Panc1 (cell line): ENCODE data around the gene NPAS1. TPM values are rescaled to one million over a fixed set of nuclear protein-coding genes. Genes with fewer than 3 reads are reported as not detected.
A peak's percentile ranks its signal among the peaks of the same experiment; 100 is the strongest.

Experiments
- ATAC-seq: fragments of 200-7000 bp; cut with Tn5 transposase; 2 replicates; pipeline ENCODE4 v1.9.1; 2020; ENCODE audit warnings: mild to moderate bottlenecking, moderate library complexity
- BruUV-seq: library from RNA; stranded (reverse); fragments of 400-500 nt; replicated peaks from 2 replicates; lab custom pipeline; 2021; lab: Mats Ljungman, UMichigan
- CTCF ChIA-PET: fragments of 300-600 bp; sonication (Branson Sonifier 250); formaldehyde crosslinking; loops from one replicate; lab custom pipeline; 2022; ENCODE audit warnings: antibody characterized with exemption; lab: Charles Lee
- POLR2A ChIA-PET: fragments of 300-600 bp; sonication (Branson Sonifier 250); formaldehyde crosslinking; loops from one replicate; lab custom pipeline; 2022; ENCODE audit warnings: antibody characterized with exemption; lab: Charles Lee
- DNase-seq: peaks from one replicate; pipeline ENCODE4 v3.0.0-alpha.2; 2010; ENCODE audit warnings: low read depth, low spot score
- H3K27ac ChIP-seq: 2 replicates; pipeline ENCODE4 v1.5.1; 2011; ENCODE audit warnings: mild to moderate bottlenecking, low read length, inconsistent platforms
- H3K27me3 ChIP-seq: fragments of 200-500 bp; sonication (Bioruptor generic); 2 replicates; pipeline ENCODE4 v1.6.0; 2014; ENCODE audit warnings: low read length, inconsistent platforms; ENCODE audit not compliant: control insufficient read depth, insufficient read depth
- H3K36me3 ChIP-seq: fragments of 200-500 bp; sonication (Bioruptor generic); 2 replicates; pipeline ENCODE4 v1.5.1; 2014; ENCODE audit warnings: inconsistent platforms, mild to moderate bottlenecking, low read length, moderate library complexity; ENCODE audit not compliant: control insufficient read depth, insufficient read depth
- H3K4me1 ChIP-seq: 2 replicates; pipeline ENCODE4 v1.5.1; 2011; ENCODE audit warnings: inconsistent platforms, mild to moderate bottlenecking, low read length, moderate library complexity; ENCODE audit not compliant: control insufficient read depth, insufficient read depth
- H3K4me3 ChIP-seq, 2 experiments: 2 replicates each; pipeline ENCODE4 v1.5.1; 2011 to 2012; ENCODE audit warnings: low read depth in 2 of 2, low read length in 2 of 2, mild to moderate bottlenecking in 2 of 2, inconsistent platforms in 1 of 2, moderate library complexity in 1 of 2
- H3K9me3 ChIP-seq: fragments of 200-500 bp; sonication (Bioruptor generic); 2 replicates; pipeline ENCODE4 v1.5.1; 2014; ENCODE audit warnings: low read depth, mild to moderate bottlenecking, inconsistent platforms, low read length, moderate library complexity; ENCODE audit not compliant: control insufficient read depth, insufficient read depth
- POLR2AphosphoS5 ChIP-seq: IDR thresholded peaks from 2 replicates; pipeline ENCODE4 v1.6.1; 2012; ENCODE audit warnings: mild to moderate bottlenecking, low read depth, low read length, moderate library complexity
- SIN3A ChIP-seq: IDR thresholded peaks from 2 replicates; pipeline ENCODE4 v1.6.1; 2012; ENCODE audit warnings: low read depth, mild to moderate bottlenecking, low read length, moderate library complexity, borderline replicate concordance; ENCODE audit not compliant: insufficient read depth
- TCF7L2 ChIP-seq: IDR thresholded peaks from 2 replicates; pipeline ENCODE4 v1.6.1; 2011; ENCODE audit warnings: mild to moderate bottlenecking, low read depth, low read length, inconsistent platforms
- in situ Hi-C: cut with HindIII; loops from 2 replicates; pipeline ENCODE4 v1.10.0; 2016; ENCODE audit warnings: low sequenced_read_pairs, low pct_unique_long_range_greater_than_20kb
- intact Hi-C: fragments of 100-400 bp; cut with micrococcal nuclease; formaldehyde crosslinking; loops from one replicate; pipeline ENCODE4 v1.10.0; 2022; ENCODE audit not compliant: unreplicated experiment
- total RNA-seq: library from RNA; stranded (reverse); gene quantifications from one replicate; pipeline ENCODE4 v1.2.1, GENCODE V29; 2021; ENCODE audit not compliant: unreplicated experiment
- TF ChIP-seq, protein P1 (sequence below), 2 experiments: IDR thresholded peaks; 2 replicates each; pipeline ENCODE4 v1.6.1; 2011 to 2012; ENCODE audit warnings: low read depth in 2 of 2, control low read depth in 1 of 2, low read length in 1 of 2, mild to moderate bottlenecking in 1 of 2, moderate library complexity in 1 of 2; ENCODE audit not compliant: insufficient read depth in 1 of 2
- TF ChIP-seq, protein P2 (sequence below): fragments of 450-650 bp; IDR thresholded peaks from 2 replicates; pipeline ENCODE4 v1.5.1; 2017; ENCODE audit warnings: mild to moderate bottlenecking

The NPAS1 gene
- total RNA-seq, 1 experiment from 2014 or later, result 3.6 TPM

DNA sequence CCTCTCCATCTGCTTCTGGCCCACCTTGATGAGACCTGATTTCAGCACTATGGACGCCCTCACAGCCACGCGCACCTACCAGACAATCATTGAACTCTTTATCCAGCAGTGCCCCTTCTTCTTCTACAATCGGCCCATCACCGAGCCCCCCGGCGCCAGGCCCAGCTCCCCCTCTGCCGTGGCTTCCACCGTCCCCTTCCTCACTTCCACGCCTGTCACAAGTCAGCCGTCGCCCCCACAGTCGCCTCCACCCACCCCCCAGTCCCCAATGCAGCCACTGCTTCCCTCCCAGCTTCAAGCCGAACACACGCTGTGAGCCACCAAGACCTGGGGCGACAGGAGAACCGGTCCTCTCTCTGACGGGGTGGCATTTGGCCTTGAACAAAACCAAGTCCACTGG, 19.3 kb upstream of the NPAS1 start:
- Histone ChIP-seq H3K27me3 (no peaks in the 10 kb centered on the region), H3K4me3 (no peak overlapping the region), H3K4me1 (peaks cover 8% of the 10 kb centered on the region), H3K27ac (no peak overlapping the region), H3K9me3 (no peaks in the 10 kb centered on the region), H3K36me3 (no peaks in the 10 kb centered on the region)
- intact Hi-C loops (no loop called here), in situ Hi-C loops (no loop called here)
- DNase-seq (no peak), ATAC-seq (no peak)
- TF ChIP-seq POLR2AphosphoS5, result no peak
- TF ChIP-seq, protein P1, sequence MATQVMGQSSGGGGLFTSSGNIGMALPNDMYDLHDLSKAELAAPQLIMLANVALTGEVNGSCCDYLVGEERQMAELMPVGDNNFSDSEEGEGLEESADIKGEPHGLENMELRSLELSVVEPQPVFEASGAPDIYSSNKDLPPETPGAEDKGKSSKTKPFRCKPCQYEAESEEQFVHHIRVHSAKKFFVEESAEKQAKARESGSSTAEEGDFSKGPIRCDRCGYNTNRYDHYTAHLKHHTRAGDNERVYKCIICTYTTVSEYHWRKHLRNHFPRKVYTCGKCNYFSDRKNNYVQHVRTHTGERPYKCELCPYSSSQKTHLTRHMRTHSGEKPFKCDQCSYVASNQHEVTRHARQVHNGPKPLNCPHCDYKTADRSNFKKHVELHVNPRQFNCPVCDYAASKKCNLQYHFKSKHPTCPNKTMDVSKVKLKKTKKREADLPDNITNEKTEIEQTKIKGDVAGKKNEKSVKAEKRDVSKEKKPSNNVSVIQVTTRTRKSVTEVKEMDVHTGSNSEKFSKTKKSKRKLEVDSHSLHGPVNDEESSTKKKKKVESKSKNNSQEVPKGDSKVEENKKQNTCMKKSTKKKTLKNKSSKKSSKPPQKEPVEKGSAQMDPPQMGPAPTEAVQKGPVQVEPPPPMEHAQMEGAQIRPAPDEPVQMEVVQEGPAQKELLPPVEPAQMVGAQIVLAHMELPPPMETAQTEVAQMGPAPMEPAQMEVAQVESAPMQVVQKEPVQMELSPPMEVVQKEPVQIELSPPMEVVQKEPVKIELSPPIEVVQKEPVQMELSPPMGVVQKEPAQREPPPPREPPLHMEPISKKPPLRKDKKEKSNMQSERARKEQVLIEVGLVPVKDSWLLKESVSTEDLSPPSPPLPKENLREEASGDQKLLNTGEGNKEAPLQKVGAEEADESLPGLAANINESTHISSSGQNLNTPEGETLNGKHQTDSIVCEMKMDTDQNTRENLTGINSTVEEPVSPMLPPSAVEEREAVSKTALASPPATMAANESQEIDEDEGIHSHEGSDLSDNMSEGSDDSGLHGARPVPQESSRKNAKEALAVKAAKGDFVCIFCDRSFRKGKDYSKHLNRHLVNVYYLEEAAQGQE (IDR thresholded peaks at IDR 0.05; ENCODE audit: insufficient read depth in 1 of 2, low read depth in 2 of 2, low read length in 1 of 2), result no peak
- TF ChIP-seq, protein P2, sequence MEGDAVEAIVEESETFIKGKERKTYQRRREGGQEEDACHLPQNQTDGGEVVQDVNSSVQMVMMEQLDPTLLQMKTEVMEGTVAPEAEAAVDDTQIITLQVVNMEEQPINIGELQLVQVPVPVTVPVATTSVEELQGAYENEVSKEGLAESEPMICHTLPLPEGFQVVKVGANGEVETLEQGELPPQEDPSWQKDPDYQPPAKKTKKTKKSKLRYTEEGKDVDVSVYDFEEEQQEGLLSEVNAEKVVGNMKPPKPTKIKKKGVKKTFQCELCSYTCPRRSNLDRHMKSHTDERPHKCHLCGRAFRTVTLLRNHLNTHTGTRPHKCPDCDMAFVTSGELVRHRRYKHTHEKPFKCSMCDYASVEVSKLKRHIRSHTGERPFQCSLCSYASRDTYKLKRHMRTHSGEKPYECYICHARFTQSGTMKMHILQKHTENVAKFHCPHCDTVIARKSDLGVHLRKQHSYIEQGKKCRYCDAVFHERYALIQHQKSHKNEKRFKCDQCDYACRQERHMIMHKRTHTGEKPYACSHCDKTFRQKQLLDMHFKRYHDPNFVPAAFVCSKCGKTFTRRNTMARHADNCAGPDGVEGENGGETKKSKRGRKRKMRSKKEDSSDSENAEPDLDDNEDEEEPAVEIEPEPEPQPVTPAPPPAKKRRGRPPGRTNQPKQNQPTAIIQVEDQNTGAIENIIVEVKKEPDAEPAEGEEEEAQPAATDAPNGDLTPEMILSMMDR, result no peak
- TF ChIP-seq SIN3A, result no peak
- no peak for TF ChIP-seq TCF7L2
- ChIA-PET POLR2A (no interaction called here), CTCF (no interaction called here)
- BruUV-seq, result no TSS peak

GRCh38 chr19:47001584-47001983, 18.1 kb upstream of the NPAS1 start:
- H3K9me3 ChIP-seq, result no peaks in the 10 kb centered on the region
- no peak overlapping the region for H3K27ac ChIP-seq
- ChIA-PET CTCF (interaction anchor here (0.5 to 0.9 kb wide), 3 partner anchors 11 to 385 kb away, joined by 3 to 4 read pairs (median 3); no protein-coding TSS in a partner anchor), POLR2A (interaction anchor here (0.5 kb wide), 2 partner anchors 71 to 127 kb away, joined by 3 to 12 read pairs; no protein-coding TSS in a partner anchor)
- peaks cover 8% of the 10 kb centered on the region for H3K4me1 ChIP-seq
- intact Hi-C loops (no loop called here), in situ Hi-C loops (no loop called here)
- H3K36me3 ChIP-seq, result no peaks in the 10 kb centered on the region
- H3K27me3 ChIP-seq, result no peaks in the 10 kb centered on the region
- no peak for ATAC-seq
- DNase-seq, result no peak
- no peak for TF ChIP-seq TCF7L2
- no peak for TF ChIP-seq POLR2AphosphoS5
- H3K4me3 ChIP-seq, result no peak overlapping the region
- no TSS peak for BruUV-seq

- CTCF ChIA-PET, result interaction anchor here (0.5 to 0.9 kb wide), 2 partner anchors 12 to 132 kb away, joined by 3 to 4 read pairs; no protein-coding TSS in a partner anchor
- TF ChIP-seq SIN3A (no peak), POLR2AphosphoS5 (no peak), TCF7L2 (no peak)
- TF ChIP-seq, protein P2, result no peak; the same call in 1 of the 2 replicates
- TF ChIP-seq, protein P1 (IDR thresholded peaks at IDR 0.05; ENCODE audit: insufficient read depth in 1 of 2, low read depth in 2 of 2, low read length in 1 of 2), result no peak
- no peak overlapping the region for H3K27ac ChIP-seq
- DNase-seq (no peak), ATAC-seq (peak; percentile 66; the same call in 1 of the 2 replicates)
- in situ Hi-C loops (no loop called here), intact Hi-C loops (no loop called here)
- H3K4me1 ChIP-seq, result peaks cover 8% of the 10 kb centered on the region
- BruUV-seq, result no TSS peak
- H3K36me3 ChIP-seq, result no peaks in the 10 kb centered on the region
- H3K4me3 ChIP-seq, result no peak overlapping the region
- no peaks in the 10 kb centered on the region for H3K9me3 ChIP-seq
- H3K27me3 ChIP-seq, result no peaks in the 10 kb centered on the region
- POLR2A ChIA-PET, result interaction anchor here (0.5 kb wide), 2 partner anchors 72 to 127 kb away, joined by 3 to 12 read pairs; no protein-coding TSS in a partner anchor
These were observed 17.4 kb upstream of the NPAS1 start for GRCh38 chr19:47002106-47002766.
